ENCODE data around the gene FUCA1. TPM values are rescaled to one million over a fixed set of nuclear protein-coding genes. Genes with fewer than 3 reads are reported as not detected.

FUCA1 gene
- total RNA-seq (2014; rRNA removed): 20.3 and 23.4 TPM in 2 replicates
- percentile 49 among the genes with signal in this experiment for Bru-seq, nascent RNA
- BruChase-seq, experiment 1, labeled RNA remaining after a 6-hour chase: percentile 55 among the genes with signal in this experiment
- BruChase-seq, experiment 2, labeled RNA remaining after a 2-hour chase: percentile 53 among the genes with signal in this experiment
- long read RNA-seq, transcript FUCA1-201 (8 exons, 2,047 nt): major isoform, 112 of 146 reads
- long read RNA-seq, partial matches to known transcripts: 3 of 146 reads
- long read RNA-seq, other reads (novel, unspliced or antisense): 31 of 146 reads

- CTCF ChIA-PET: interaction anchor here (1.0 kb wide), 1 partner anchor 48 kb away, joined by 8 read pairs; no protein-coding TSS in a partner anchor
- H3K4me3 ChIP-seq (ENCODE audit: low read length): peak within 1 kb of the TSS; percentile 82
- no peak within 1 kb of the TSS for H3K27ac ChIP-seq (ENCODE audit: low read length)
- no peaks in the 10 kb centered on the region for H3F3A ChIP-seq (ENCODE audit: low read length, unreplicated experiment)
- ATAC-seq (peak; percentile 90), DNase-seq (peak; percentile 98)
- H3K27me3 ChIP-seq (ENCODE audit: low read length): no peaks in the 10 kb centered on the region
- H3K9me2 ChIP-seq (replicated peaks; ENCODE audit: low read length): no peaks in the 10 kb centered on the region
- TF ChIP-seq EZH2 (IDR thresholded peaks at IDR 0.05; ENCODE audit: low read length, unreplicated experiment): no peak
- peak; percentile 84 for TF ChIP-seq CTCF (conservative IDR thresholded peaks at IDR 0.05; ENCODE audit: low read depth, low read length)
- TF ChIP-seq EZH2phosphoT487 (IDR thresholded peaks at IDR 0.05; ENCODE audit: borderline replicate concordance, low read length): no peak
- intact Hi-C loops (cut with micrococcal nuclease): loop anchor here (1.0 to 5.0 kb wide), 4 partner anchors 41 to 99 kb away; partner anchors contain the start of gene HMGCL
- POLR2A ChIA-PET (ENCODE audit: unreplicated experiment): no interaction called here
- peak within 1 kb of the TSS; percentile 96 for H2AFZ ChIP-seq (ENCODE audit: low read length)
- peak within 1 kb of the TSS; percentile 69 for H3K9ac ChIP-seq (ENCODE audit: low read length)
- BruUV-seq (replicated peaks): no TSS peak
- H3K4me2 ChIP-seq (ENCODE audit: low read length): peak within 1 kb of the TSS; percentile 94
- no peaks in the 10 kb centered on the region for H3K9me3 ChIP-seq (ENCODE audit: low read length)
- no peaks in the 10 kb centered on the region for H4K20me1 ChIP-seq (ENCODE audit: low read length)
- H3K4me1 ChIP-seq (ENCODE audit: insufficient read depth, low read length): peaks cover 35% of the 10 kb centered on the region
- peaks cover 16% of the 10 kb centered on the region for H3K79me2 ChIP-seq (ENCODE audit: low read length)
- peaks cover 4% of the 10 kb centered on the region; the same call in 1 of the 2 replicates for H3K36me3 ChIP-seq (ENCODE audit: low read depth, low read length)
Measured at GRCh38 chr1:23867895-23868556, at the start of gene FUCA1. FUCA1 (minus strand) TSS chr1:23868290; CDS start chr1:23868286, 4 bp downstream.

- Histone ChIP-seq H3K36me3 (ENCODE audit: low read depth, low read length) (no peaks in the 10 kb centered on the region), H2AFZ (ENCODE audit: low read length) (peak overlapping the region; percentile 52), H3K9ac (ENCODE audit: low read length) (no peak overlapping the region), H3K4me1 (ENCODE audit: insufficient read depth, low read length) (peaks cover 18% of the 10 kb centered on the region), H3K27ac (ENCODE audit: low read length) (no peak overlapping the region), H3K9me2 (replicated peaks; ENCODE audit: low read length) (no peaks in the 10 kb centered on the region), H3K4me2 (ENCODE audit: low read length) (no peak overlapping the region), H3F3A (ENCODE audit: low read length, unreplicated experiment) (no peaks in the 10 kb centered on the region), H3K79me2 (ENCODE audit: low read length) (no peaks in the 10 kb centered on the region), H3K9me3 (ENCODE audit: low read length) (no peaks in the 10 kb centered on the region), H3K27me3 (ENCODE audit: low read length) (no peaks in the 10 kb centered on the region), H4K20me1 (ENCODE audit: low read length) (no peaks in the 10 kb centered on the region), H3K4me3 (ENCODE audit: low read length) (no peak overlapping the region)
- ATAC-seq (peak; percentile 95), DNase-seq (peak; percentile 84)
- BruUV-seq (replicated peaks): no TSS peak
- ChIA-PET CTCF (interaction anchor here (0.6 to 1.3 kb wide), 6 partner anchors 48 to 144 kb away, joined by 3 to 17 read pairs (median 8); no protein-coding TSS in a partner anchor), POLR2A (ENCODE audit: unreplicated experiment) (interaction anchor here (0.6 to 0.7 kb wide), 2 partner anchors 10 to 43 kb away, joined by 3 read pairs; partner anchors contain the start of gene PNRC2)
- intact Hi-C loops (cut with micrococcal nuclease): loop anchor here (1.0 to 5.0 kb wide), 3 partner anchors 48 to 144 kb away; partner anchors contain the start of genes FUCA1 and GALE
- TF ChIP-seq EZH2phosphoT487 (IDR thresholded peaks at IDR 0.05; ENCODE audit: borderline replicate concordance, low read length) (no peak), CTCF (conservative IDR thresholded peaks at IDR 0.05; ENCODE audit: low read depth, low read length) (peak; percentile 84)
Measured at GRCh38 chr1:23916209-23917131, 48.4 kb upstream of the FUCA1 start.

Measured in PC-3 (cell line).